HG03280 (cell line): ENCODE measurements around the gene EEF1A1.
"Not testable (repeated sequence)": the region's sequence is repeated elsewhere in the genome, so short reads cannot be mapped to it uniquely, and the experiment has no call there.

Source experiments
- ATAC-seq: cut with Tn5 transposase; IDR thresholded peaks from one replicate; pipeline ENCODE4 v1.9.1; 2021; ENCODE audit warnings: mild to moderate bottlenecking, moderate library complexity; ENCODE audit not compliant: unreplicated experiment

Gene EEF1A1

DNA sequence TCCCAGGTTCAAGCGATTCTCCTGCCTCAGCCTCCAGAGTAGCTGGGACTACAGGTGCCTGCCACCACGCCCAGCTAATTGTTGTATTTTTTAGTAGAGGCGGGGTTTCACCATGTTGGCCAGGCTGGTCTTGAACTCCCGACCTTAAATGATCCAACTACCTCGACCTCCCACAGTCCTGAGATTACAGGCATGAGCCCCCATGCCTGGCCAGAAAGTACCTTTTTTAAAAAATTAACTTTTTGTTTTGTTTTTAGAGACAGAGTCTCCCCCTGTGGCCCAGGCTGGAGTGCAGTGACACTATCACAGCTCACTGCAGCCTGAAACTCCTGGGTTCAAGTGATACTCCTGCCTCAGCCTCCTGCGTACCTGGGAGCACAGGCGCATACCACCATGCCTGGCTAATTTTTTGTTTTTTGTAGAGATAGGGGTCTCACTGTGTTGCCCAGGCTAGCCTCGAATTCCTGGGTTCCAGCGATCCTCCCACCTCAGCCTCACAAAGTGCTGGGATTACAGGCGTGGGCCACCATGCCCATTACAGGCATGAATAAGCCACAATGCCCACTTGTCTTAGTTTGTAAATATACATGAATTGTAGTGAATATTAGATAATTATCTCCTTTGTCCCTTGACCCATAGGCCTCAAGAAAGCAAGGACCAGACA, 17.4 kb upstream of the EEF1A1 start:
- ATAC-seq: no peak

DNA sequence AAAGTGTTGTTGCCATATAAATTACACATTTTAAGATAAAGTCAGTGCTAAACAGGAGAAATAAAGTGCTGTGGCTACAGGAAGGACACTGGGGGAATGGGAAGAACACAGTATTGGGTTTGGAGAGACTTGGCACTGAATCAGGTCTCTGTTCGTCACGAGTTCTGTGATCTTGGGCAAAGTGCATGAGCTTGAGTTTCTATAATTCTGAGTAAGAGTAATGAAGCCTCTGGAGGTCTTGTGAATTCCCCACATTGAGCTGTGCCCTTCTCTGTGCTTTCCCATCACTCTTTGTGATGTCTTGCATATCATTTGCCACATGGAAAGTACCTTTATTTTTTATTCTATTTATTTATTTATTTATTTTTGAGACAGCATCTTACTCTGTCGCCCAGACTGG, 16.8 kb upstream of the EEF1A1 start:
- no peak for ATAC-seq

DNA sequence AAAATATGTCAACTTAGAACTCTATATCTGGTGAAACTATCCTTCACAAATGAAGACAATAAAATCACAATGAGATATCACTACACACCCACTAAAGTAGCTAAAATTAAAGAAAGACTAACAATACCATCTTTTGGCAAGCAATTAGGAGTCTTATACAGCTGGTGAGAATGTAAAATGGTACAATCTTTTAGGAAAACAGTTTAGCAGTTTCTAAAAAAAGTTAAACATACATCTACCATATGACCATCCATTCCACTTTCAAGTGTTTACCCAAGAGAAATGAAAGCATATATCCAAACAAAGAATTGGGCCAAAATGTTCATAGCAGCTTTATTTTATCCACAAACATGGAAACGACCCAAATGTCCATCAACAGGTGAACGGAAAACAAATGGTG, 13.8 kb upstream of the EEF1A1 start:
- no peak for ATAC-seq

DNA sequence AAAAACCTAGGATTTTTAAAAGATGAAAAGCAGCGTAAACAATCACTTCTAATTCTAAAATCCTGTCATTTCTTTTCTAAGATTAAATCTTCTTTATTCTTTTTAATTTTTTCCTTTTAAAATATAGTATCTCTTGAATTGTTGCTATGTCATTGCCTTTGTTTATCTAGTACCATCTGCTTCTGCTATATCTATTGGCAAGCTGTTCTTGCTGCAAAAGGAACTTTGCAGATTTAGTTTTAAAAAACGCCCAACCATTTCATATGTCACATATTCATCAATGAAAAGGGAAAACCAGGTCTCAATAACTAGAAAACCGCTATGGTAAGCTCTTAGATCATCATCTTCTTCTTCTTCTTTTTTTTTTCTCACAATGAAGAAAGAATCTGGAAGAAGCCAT, 11.5 kb upstream of the EEF1A1 start:
- no peak for ATAC-seq

DNA sequence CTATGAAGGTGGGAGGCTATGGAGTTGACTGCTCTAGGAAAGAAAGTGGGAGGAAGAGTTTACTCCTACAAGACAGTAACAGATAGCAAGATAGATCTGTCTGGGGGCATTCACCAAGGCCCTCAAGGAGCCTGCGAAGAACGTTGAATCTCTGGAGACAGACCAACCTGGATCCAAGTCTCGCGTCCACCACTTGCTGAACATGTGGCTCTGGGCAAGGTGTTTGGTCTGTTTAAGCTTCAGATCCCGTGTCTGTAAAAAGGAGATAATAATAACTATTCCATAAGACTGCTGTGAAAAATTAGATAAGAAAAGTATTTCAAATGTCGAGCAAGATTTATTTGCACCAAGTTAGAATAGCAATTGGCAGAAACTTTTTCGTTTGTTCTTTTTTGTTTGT, 8.1 kb upstream of the EEF1A1 start:
- ATAC-seq: no peak

DNA sequence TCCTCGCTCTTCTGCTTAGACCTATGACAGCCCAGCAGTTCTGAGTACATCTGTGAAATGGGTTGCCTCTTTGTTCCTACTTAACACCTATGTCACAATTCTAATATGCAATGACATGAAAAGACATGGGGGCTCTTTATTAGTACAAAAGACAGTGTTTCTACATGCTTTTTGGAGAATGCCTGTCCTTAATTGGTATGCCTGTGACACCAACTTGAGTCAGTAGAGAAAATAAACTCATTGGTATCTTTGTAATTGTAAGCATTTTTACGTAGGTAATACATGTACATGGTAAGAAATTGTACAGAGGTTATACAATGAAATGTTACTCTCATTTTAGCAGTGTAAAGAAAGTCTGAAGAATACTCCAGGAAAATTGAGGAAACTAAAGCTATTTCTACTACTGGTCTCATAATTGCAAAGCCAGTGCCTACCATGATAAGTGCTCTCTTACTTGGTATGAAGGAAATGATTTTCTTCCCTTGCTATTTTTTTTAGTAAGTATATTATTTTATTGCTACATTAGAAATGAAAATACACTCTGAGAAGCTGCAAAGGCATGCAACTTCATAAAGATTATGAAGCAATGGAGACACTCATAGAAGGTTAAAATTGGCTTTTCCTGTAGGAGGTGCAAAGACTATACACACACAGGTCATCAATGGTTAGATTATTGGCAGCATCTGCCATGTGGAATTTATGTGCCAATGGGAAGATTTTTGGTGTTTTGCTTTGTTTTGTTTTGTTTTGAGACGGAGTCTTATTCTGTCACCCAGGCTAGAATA, 4.9 kb upstream of the EEF1A1 start:
- no peak for ATAC-seq

DNA sequence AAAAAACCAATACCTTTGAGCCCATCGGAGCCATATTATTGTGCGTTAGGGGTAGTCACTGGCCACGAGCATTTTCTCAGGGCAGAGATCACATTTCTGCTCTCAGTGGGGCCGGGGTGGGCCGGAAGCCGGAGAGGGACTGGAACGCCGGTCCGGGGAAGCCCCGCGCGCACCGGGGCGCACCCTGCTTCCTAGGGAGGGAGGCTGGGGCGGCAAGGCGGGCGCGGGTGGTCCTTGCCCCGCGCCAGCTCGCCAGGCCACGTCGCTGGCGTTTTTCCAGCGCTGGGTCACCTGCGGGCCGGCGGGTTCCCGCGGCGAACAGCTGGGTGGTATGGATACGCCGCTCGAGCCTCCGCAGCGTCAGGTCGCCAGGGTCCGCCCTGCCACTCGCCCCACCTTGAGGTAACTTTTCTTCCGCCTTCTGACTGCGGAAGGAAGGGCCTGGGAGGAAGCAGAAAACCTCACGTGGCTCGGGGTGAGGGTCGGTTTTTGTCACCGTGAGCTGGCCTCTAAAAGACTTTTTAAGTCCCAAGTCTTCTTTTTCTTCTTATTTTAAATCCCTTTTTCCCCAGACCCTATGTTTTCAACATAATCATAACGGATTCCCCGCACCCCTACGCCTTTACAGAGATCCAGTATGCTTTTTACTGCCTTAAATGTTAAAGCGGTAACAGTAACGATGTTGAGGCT, 2.7 kb upstream of the EEF1A1 start:
- ATAC-seq: peak; percentile 44

DNA sequence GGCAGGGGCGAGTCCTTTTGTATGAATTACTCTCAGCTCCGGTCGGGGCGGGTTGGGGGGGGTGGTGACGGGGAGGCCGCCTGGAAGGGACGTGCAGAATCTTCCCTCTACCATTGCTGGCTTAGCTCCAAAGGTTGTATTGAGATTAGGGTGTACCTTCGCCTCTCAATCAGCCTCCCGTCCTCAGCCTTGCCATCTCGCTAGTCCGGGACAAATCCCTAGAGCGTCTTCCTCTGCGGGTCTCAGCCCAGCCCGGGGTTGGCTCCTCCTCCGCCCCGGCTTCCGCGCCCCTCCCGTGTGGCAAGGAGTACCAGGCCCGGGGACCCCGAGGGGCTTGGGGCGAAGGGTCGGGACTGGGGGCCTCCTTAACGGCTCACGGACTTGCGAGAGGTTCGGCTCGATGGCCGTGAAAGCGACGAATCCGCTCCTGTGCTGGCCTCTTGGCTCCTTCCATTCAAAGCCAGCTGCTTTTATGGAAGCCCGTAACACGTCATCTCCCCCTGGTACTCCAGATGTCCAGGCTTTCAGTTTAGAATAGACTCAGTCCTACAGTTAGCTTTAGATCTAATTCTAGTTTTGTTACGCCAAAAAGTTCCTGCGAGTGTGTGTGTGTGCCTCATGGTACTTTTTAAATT, 636 bp upstream of the EEF1A1 start:
- ATAC-seq: peak; percentile 31

DNA sequence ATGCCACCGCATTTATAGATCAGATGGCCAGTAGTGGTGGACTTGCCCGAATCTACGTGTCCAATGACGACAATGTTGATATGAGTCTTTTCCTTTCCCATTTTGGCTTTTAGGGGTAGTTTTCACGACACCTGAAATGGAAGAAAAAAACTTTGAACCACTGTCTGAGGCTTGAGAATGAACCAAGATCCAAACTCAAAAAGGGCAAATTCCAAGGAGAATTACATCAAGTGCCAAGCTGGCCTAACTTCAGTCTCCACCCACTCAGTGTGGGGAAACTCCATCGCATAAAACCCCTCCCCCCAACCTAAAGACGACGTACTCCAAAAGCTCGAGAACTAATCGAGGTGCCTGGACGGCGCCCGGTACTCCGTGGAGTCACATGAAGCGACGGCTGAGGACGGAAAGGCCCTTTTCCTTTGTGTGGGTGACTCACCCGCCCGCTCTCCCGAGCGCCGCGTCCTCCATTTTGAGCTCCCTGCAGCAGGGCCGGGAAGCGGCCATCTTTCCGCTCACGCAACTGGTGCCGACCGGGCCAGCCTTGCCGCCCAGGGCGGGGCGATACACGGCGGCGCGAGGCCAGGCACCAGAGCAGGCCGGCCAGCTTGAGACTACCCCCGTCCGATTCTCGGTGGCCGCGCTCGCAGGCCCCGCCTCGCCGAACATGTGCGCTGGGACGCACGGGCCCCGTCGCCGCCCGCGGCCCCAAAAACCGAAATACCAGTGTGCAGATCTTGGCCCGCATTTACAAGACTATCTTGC, 725 bp downstream of the EEF1A1 start:
- ATAC-seq: no peak

DNA sequence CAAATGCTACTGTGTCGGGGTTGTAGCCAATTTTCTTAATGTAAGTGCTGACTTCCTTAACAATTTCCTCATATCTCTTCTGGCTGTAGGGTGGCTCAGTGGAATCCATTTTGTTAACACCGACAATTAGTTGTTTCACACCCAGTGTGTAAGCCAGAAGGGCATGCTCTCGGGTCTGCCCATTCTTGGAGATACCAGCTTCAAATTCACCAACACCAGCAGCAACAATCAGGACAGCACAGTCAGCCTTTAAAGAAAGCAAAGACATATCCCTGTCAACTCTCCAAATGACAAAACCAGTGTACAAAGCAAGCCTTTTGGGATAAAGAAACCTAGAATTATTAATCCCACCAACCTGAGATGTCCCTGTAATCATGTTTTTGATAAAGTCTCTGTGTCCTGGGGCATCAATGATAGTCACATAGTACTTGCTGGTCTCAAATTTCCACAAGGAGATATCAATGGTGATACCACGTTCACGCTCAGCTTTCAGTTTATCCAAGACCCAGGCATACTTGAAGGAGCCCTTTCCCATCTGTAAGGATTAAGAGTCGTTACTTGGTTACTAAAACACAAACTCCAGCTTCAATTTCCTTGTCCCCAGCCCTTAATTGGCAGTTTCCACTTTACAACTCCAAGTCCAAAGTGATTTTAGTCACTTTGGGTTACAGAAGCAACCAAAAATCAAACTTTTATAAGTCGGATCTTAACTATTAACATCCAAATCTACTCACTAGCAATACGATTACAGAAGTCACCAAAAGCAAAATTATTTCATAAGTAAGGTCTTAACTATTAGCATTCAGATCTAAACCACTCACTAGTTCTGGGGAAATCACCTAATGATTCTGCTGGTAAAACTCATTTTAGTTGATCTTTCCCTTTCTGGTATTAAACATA, 1.6 kb downstream of the EEF1A1 start:
- ATAC-seq: not testable (repeated sequence)

DNA sequence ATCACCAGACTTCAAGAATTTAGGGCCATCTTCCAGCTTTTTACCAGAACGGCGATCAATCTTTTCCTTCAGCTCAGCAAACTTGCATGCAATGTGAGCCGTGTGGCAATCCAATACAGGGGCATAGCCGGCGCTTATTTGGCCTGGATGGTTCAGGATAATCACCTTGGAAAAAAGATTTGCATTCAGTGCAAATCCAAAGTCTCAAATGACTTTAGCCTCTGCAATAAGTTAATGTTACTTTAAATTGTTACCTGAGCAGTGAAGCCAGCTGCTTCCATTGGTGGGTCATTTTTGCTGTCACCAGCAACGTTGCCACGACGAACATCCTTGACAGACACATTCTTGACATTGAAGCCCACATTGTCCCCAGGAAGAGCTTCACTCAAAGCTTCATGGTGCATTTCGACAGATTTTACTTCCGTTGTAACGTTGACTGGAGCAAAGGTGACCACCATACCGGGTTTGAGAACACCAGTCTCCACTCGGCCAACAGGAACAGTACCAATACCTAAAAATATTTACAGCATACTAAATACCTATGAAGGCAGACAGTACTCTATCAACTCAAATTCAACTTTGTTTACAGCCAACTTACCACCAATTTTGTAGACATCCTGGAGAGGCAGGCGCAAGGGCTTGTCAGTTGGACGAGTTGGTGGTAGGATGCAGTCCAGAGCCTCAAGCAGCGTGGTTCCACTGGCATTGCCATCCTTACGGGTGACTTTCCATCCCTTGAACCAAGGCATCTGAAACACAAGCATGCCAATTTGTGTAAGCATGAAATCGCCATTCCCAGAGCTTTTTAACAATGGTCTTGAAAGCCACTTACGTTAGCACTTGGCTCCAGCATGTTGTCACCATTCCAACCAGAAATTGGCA, 2.5 kb downstream of the EEF1A1 start:
- not testable (repeated sequence) for ATAC-seq

DNA sequence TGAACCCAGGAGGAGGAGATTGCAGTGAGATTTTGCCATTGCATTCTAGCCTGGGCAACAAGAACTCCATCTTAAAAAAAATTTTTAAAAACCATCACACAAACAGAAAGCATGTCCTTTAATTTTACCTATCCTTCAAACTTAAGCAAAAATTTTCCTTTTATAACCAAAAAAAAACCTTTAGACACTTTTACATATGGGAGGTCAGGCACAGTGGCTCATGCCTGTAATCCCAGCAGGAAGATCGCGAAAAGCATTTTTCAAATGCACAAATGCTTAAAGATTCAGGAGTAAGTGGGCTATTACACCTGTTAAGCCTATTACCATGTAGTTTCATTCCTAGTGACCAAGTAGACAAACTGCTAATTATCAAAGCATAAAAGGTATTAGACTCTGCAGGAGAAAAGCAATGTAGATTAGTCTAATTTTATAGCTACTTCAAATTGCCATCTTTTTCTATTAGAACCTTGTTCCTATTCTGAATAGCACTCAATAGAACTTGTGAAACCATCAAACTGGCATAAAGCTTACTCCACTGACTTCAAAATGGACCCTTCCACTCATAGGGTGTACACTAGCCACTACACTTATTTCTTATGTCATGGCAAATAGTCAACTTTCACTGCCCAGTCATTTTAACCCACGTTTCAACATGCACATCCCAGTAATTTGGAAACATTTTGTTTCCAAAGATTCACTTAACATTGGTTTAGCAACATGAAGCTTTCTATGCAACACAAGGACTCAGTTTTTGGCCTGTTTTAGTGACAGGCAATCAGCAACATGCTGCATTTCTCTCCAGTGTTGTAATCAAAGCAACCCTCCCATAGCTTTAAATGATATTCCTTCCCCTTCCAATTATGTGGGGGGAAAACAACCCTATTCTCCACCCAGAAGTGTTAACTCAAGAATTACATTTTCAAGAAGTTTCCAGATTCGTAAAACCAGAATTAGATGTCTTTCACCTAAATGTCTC, 4.0 kb downstream of the EEF1A1 start:
- no peak for ATAC-seq

DNA sequence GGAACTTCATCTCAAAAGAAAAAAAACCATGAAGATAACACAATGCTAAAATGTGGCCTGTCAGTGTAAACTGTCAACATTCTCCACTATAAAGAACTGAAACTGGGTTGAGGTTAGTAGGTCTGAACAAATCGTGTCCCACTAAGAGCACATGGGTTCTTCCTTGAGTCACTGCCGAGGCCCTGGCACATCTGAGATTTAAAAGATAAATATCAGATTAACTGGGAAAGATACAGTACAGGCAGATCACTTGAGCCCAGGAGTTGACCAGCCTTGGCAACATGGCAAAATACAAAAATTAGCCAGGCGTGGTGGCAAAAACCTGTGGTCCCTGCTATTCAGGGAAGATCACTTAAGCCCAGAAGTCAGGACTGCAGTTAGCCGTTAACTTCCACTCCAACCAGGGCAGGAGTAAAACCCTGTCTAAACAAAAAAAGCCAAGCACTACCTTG, 5.6 kb downstream of the EEF1A1 start:
- peak; percentile 56 for ATAC-seq

DNA sequence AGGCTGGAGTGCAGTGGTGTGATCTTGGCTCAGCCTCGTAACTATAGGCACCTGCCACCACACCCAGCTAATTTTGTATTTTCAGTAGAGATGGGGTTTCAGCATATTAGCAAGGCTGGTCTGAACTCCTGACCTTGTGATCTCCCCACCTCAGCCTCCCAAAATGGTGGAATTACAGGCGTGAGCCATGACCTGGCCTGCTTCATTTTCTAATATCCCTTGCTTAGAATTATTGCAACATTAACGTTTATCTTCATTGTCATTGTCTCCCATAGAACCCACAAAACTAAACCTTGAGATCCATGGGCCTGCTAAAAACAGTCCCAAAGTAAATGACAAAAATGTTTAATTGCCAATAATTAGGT, 6.1 kb downstream of the EEF1A1 start:
- no peak for ATAC-seq

DNA sequence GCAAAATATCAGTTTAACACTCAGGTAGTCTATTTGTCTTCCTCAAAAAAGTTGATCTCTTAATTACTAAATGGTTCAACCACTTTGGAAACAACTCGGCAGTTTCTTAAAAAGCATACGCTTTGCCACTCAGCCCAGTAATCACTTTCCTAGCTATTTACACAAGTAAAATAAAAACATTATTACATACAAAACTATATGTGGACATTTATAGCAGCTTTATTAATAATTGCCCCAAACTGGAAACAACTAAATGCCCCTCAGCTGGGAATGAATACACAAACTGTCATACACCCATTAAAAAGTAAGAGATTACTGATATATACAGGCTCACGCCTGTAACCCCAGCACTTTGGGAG, 7.4 kb downstream of the EEF1A1 start:
- ATAC-seq: no peak

DNA sequence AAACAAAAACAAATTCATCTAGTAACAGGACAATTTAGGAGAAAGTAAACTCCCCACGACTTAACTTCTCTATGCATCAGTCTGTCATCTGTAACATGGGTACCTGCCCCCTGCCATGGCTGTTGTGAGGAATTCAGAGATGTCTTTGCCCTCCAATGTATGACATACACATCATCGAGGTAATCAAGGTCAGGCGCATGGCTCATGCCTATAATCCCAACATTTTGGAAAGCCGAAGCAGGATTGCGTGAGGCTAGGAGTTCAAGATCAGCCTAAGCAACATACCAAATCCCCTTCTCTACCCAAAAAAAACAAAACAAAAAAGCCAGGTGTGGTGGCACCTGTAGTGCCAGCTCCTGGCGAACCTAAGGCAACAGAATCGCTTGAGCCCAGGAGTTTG, 9.0 kb downstream of the EEF1A1 start:
- ATAC-seq: no peak

DNA sequence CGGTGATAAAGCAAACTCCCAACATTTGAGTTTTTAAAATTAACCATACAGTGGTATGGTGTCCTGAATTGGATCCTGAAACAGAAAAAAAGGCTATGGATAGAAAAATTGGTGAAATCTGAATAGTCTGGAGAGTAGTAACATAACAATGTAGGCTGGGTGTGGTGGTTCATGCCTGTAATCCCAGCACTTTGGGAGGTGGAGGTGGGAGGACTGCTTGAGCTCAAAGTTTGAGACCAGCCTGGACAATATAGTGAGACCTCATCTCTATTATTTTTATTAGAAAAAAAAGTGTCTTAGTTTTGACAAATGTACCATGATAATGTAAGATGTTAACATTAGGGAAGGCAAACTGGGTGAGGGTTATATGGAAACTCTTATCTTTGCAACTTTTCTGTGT, 11.0 kb downstream of the EEF1A1 start:
- no peak for ATAC-seq

DNA sequence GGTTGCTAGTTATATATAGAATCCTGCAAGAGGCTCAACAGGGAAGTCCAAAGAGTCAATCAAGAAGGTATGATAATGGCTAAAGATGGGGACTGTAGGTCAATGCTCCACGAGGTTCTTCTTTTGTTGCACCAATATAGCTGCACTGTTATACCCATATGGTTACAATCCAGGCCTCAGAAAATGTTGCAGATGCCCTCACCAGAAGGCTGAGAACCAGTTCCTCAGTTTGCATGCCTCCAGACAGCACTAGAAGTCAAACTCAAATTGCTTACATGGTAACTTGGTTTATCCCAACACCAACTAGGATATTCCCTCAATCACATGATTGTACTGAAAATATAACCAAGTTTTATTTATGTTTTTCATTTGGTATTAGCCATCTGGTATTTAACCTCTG, 12.1 kb downstream of the EEF1A1 start:
- ATAC-seq: no peak
